Endodermal cell (in vitro differentiated cells): ENCODE data around the gene MYL7. TPM values are rescaled to one million over a fixed set of nuclear protein-coding genes. Genes with fewer than 3 reads are reported as not detected.

Experiments used
- DNase-seq: peaks from one replicate; pipeline ENCODE4 v3.0.0-alpha.2; 2017
- H3K27ac ChIP-seq: 2 replicates; pipeline ENCODE4 v1.5.1; 2013; ENCODE audit warnings: mild to moderate bottlenecking, low read depth, low read length, moderate library complexity
- H3K27me3 ChIP-seq: 2 replicates; pipeline ENCODE4 v1.6.1; 2013; ENCODE audit warnings: mild to moderate bottlenecking, low read length, moderate library complexity; ENCODE audit not compliant: insufficient read depth, control insufficient read depth, poor library complexity, severe bottlenecking
- H3K36me3 ChIP-seq: 2 replicates; pipeline ENCODE4 v1.7.0; 2013; ENCODE audit warnings: mild to moderate bottlenecking, low read length, moderate library complexity; ENCODE audit not compliant: control insufficient read depth, insufficient read depth
- H3K4me1 ChIP-seq: one replicate; pipeline ENCODE4 v1.7.0; 2013; ENCODE audit warnings: low read length; ENCODE audit not compliant: control insufficient read depth, insufficient read depth
- H3K4me3 ChIP-seq: 2 replicates; pipeline ENCODE4 v1.5.1; 2013; ENCODE audit warnings: mild to moderate bottlenecking, low read length, moderate library complexity
- H3K9ac ChIP-seq: 2 replicates; pipeline ENCODE4 v1.6.1; 2013; ENCODE audit warnings: mild to moderate bottlenecking, low read length, moderate library complexity; ENCODE audit not compliant: poor library complexity, severe bottlenecking; ENCODE audit errors: extremely low read depth
- H3K9me3 ChIP-seq: 2 replicates; pipeline ENCODE4 v1.6.1; 2013; ENCODE audit warnings: mild to moderate bottlenecking, low read length, moderate library complexity; ENCODE audit not compliant: control insufficient read depth
- H3K27ac Mint-ChIP-seq: 2 replicates; pipeline ENCODE4 v1.8.0; 2020; ENCODE audit warnings: mixed read lengths
- H3K27me3 Mint-ChIP-seq: 2 replicates; pipeline ENCODE4 v1.8.0; 2021; ENCODE audit warnings: mild to moderate bottlenecking, mixed read lengths; ENCODE audit not compliant: insufficient read depth
- H3K36me3 Mint-ChIP-seq: 2 replicates; pipeline ENCODE4 v1.8.0; 2020; ENCODE audit warnings: low read depth, mixed read lengths
- H3K4me1 Mint-ChIP-seq: 2 replicates; pipeline ENCODE4 v1.8.0; 2020; ENCODE audit warnings: mixed read lengths
- H3K4me3 Mint-ChIP-seq: 2 replicates; pipeline ENCODE4 v1.8.0; 2020; ENCODE audit warnings: mild to moderate bottlenecking, moderate library complexity, mixed read lengths
- H3K9me3 Mint-ChIP-seq: 2 replicates; pipeline ENCODE4 v1.8.0; 2020; ENCODE audit warnings: mild to moderate bottlenecking, mixed read lengths
- CTCF ChIP-seq: fragments of 200-600 bp; sonication (generic); conservative IDR thresholded peaks from 2 replicates; pipeline ENCODE4 v1.5.0; 2021; ENCODE audit warnings: antibody characterized with exemption, mild to moderate bottlenecking
- WGBS, 2 experiments: methylation state at CpG; one replicate each; pipeline versions ENCODE4 v1.1.5 to v1.1.7; 2013; ENCODE audit warnings: missing lambda C conversion rate in 2 of 2, mixed read lengths in 1 of 2; ENCODE audit not compliant: insufficient coverage in 1 of 2, insufficient read length in 1 of 2; 5-methylcytosine and 5-hydroxymethylcytosine counted together
- total RNA-seq, 2 donors: library from RNA; stranded (reverse); fragmentation: NEBNext Ultra II Directional in 1 of 2; extraction: Animal tissue kit (Norgen Biotek cat#: 25700) in 1 of 2; gene quantifications; 2 replicates in 1 of 2; 3 replicates in 1 of 2; pipeline ENCODE4 v1.2.1, GENCODE V29; 2021

MYL7 gene
- total RNA-seq, 2 donors from 2014 or later = 115 to 120 TPM

DNA sequence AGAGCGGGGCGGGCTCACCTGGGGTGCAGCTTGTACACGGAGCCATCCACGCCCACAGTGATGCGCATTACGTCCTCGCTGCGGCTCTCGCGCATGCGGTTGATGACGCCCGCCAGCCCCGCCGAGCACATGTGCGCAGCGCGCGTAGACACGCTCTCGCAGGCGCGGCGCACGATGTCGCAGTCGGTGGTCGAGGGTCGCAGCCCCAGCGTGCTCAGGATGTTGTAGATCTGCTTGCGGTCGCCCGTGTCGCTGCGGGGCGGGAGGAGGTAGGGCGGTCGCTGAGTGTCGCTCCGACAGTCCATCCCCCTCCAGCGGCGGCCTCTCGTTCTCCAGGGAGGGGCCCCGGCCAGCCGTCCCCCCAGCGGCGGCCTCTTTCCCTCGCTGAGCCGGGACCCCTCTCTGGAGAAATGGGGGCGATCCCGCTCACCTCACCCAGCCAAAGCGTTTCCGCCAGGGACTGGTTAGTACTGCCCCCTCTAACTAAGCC, 4.4 kb upstream of the MYL7 start:
- Mint-ChIP-seq H3K4me1 (peaks cover 22% of the 10 kb centered on the region), H3K4me3 (peak overlapping the region; percentile 44), H3K9me3 (peaks cover 2% of the 10 kb centered on the region), H3K27ac (no peak overlapping the region), H3K36me3 (no peaks in the 10 kb centered on the region), H3K27me3 (peaks cover 35% of the 10 kb centered on the region)
- 34 to 57% methylated on average over 21 to 53 of the region's 53 CpGs for WGBS, 2 experiments
- no peaks in the 10 kb centered on the region for H3K36me3 ChIP-seq
- peak; percentile 68 for DNase-seq
- H3K4me3 ChIP-seq = no peak overlapping the region
- no peak overlapping the region for H3K9ac ChIP-seq
- peaks cover 25% of the 10 kb centered on the region for H3K27me3 ChIP-seq
- no peak overlapping the region for H3K27ac ChIP-seq
- no peak for TF ChIP-seq CTCF
- peaks cover 20% of the 10 kb centered on the region for H3K4me1 ChIP-seq
- no peaks in the 10 kb centered on the region for H3K9me3 ChIP-seq

DNA sequence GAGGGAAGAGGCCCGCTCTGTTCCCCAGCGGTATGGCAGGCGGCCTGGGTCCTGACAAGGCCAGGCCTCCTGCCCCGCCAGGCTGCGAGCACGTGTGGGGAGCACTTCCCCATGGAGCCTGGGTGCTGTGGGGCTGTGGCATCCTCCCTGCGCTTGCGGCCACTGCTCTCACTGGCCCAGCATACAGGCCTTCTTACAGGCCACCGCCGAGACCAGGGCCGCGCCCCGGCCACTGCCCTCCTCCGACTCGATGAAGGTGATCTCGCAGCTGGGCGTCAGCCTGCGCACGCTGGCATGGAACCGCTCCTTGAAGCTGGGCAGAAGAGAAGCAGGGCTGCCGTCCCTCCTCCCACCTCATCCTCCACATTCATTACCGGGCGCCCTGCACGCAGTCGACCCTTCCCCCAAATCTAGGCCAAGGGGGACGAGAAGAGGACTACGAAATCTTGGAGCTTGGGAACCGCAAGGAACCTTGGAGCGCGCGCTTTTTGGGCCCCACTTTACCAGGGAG, 3.9 kb upstream of the MYL7 start:
- H3K4me1 Mint-ChIP-seq = peaks cover 22% of the 10 kb centered on the region
- WGBS, 2 experiments = 90 to 91% methylated on average over 17 to 31 of the region's 31 CpGs
- H3K9me3 Mint-ChIP-seq = peaks cover 2% of the 10 kb centered on the region

DNA sequence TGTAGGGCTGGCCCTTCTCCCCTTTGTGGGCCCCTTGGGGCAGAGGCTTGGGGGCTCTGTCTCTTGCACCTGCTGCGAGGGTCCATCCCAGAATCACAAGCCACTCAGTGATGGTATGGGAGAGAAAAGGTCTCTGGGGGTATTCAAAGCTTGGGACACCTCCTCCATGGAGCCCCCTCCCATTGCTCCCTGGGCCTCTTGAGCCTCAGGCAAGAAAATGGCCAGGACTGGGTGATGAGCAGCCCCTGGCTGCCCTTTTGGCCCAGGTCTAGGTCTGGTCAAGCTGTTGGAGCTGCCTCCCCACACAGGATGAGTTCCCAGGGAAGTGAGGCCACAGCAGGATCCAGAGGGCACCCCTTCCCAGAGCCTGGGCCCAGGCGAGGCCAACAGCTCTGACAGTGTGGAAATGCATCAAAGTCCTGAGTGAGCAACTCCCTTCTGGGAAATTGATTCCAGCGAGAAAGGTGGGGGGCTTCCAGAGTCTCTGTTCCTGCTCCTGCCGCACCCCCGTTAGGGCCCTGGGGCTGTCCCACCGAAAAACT, 3.4 kb upstream of the MYL7 start:
- no peak overlapping the region for H3K27ac ChIP-seq
- 96 to 98% methylated on average over 5 to 6 of the region's 6 CpGs for WGBS, 2 experiments
- H3K9me3 Mint-ChIP-seq = peaks cover 2% of the 10 kb centered on the region
- H3K9ac ChIP-seq = no peak overlapping the region
- H3K4me3 Mint-ChIP-seq = no peak overlapping the region
- peaks cover 22% of the 10 kb centered on the region for H3K4me1 Mint-ChIP-seq
- TF ChIP-seq CTCF = no peak
- peaks cover 20% of the 10 kb centered on the region for H3K4me1 ChIP-seq
- no peak for DNase-seq
- H3K27me3 ChIP-seq = peaks cover 25% of the 10 kb centered on the region
- H3K27ac Mint-ChIP-seq = no peak overlapping the region
- peaks cover 40% of the 10 kb centered on the region for H3K27me3 Mint-ChIP-seq
- no peaks in the 10 kb centered on the region for H3K9me3 ChIP-seq
- H3K36me3 ChIP-seq = no peaks in the 10 kb centered on the region
- no peaks in the 10 kb centered on the region for H3K36me3 Mint-ChIP-seq
- H3K4me3 ChIP-seq = no peak overlapping the region

More for the DNA sequence above, 3.9 kb upstream of the MYL7 start:
- Histone ChIP-seq H3K9ac (no peak overlapping the region), H3K9me3 (no peaks in the 10 kb centered on the region), H3K4me1 (peaks cover 20% of the 10 kb centered on the region), H3K27me3 (peaks cover 25% of the 10 kb centered on the region), H3K36me3 (no peaks in the 10 kb centered on the region), H3K4me3 (no peak overlapping the region), H3K27ac (no peak overlapping the region)
- Mint-ChIP-seq H3K27me3 (peaks cover 36% of the 10 kb centered on the region), H3K36me3 (no peaks in the 10 kb centered on the region), H3K4me3 (peak overlapping the region; percentile 44), H3K27ac (no peak overlapping the region)
- no peak for DNase-seq
- TF ChIP-seq CTCF = no peak
